Measurements from ENCODE around the gene KCNJ12. TPM values are rescaled to one million over a fixed set of nuclear protein-coding genes. Genes with fewer than 3 reads are reported as not detected.

KCNJ12 gene
- total and polyA plus RNA-seq, 2 of the 13 experiments (the other 11 are each of a cell fraction or from before 2014, with no cell fraction given), result not detected

DNA sequence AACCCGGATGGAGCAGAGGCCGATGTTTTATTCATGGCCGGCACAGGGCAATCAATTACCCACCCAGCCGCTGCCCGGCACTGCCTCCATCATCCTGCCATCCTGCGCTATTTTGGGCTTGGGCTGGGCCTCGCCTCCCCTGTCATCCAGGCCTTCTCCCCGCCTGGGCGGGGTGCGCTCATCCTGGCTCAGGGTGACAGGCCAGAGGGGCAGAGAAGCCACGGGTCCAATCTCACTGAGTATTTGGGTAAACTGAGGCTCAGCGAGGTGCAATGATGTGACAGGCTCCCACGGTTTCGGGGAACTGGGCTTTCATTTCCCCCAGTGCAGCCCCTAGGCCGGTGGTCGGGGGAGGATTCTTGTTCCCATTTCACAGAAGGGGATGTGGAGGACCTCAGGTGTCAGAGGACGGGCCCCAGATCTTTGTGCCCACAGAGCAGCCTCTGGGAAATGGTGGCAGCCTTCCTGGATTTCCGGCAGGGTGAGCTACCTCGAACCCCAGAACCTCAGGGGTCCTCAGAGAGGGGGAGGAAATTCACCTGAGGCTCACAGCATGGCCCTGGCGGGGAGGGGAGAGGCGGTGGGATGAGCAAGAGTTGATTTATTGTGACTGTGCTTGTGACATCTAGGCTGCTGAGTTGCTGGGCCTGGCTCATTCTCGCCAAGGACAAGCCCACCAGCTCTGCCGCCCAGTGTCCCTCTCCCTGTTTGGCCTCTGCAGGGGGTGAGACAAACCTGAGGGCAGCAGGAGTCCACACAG, 23.8 kb upstream of the KCNJ12 start:
- Histone ChIP-seq H3K27me3 (ENCODE audit: control insufficient read depth in 1 of 2, insufficient read depth in 2 of 2, low read length in 2 of 2) (peaks cover 3 to 7% of the 10 kb centered on the region in 2 experiments; a peak in 2 of 5 replicates), H3K9ac (ENCODE audit: insufficient read depth, low read depth, low read length) (no peak overlapping the region), H3K4me1 (ENCODE audit: insufficient read depth, low read length) (no peaks in the 10 kb centered on the region), H3K79me2 (ENCODE audit: insufficient read depth, low read length) (no peaks in the 10 kb centered on the region), H3K36me3 (replicated peaks in 1 of 2; ENCODE audit: control insufficient read depth in 1 of 2, insufficient read depth in 2 of 2, low read length in 2 of 2) (no peaks in the 10 kb centered on the region), H3K9me3 (ENCODE audit: low read length) (no peaks in the 10 kb centered on the region), H2AFZ (ENCODE audit: low read length) (no peak overlapping the region), H3K4me3 (replicated peaks in 1 of 3; ENCODE audit: insufficient read depth in 1 of 3, low read depth in 2 of 3, low read length in 3 of 3) (no peak overlapping the region), H3K27ac (ENCODE audit: extremely low read length, insufficient read depth, low read length) (no peak overlapping the region), H4K20me1 (ENCODE audit: insufficient read depth, low read length) (no peaks in the 10 kb centered on the region), H3K4me2 (ENCODE audit: low read depth, low read length) (no peak overlapping the region)
- DNase-seq (ENCODE audit: low spot score) (no peak), ATAC-seq (no peak), FAIRE-seq (no peak)
- intact Hi-C loops (cut with micrococcal nuclease; ENCODE audit: unreplicated experiment), result no loop called here
- no TSS peak for BruUV-seq (replicated peaks)
- ChIA-PET POLR2A (no interaction called here), CTCF (ENCODE audit: low intra/inter-chr PET ratio, low total read pairs) (no interaction called here)
- in situ Hi-C loops (cut with HindIII; ENCODE audit: extremely low pct_ligation_motif_present, low pct_unique_long_range_greater_than_20kb), result no loop called here
- WGBS (ENCODE audit: low lambda C conversion rate), result 13% methylated on average over 3 of the region's 23 CpGs
- TF ChIP-seq ZNF629 (CRISPR knock-in tag; conservative IDR thresholded peaks at IDR 0.05) (0 out of 2 replicates have a peak, but pooled peaks have one; percentile 18), ZNF180 (CRISPR knock-in tag; IDR thresholded peaks at IDR 0.05; ENCODE audit: borderline replicate concordance, low read depth) (no peak)

DNA sequence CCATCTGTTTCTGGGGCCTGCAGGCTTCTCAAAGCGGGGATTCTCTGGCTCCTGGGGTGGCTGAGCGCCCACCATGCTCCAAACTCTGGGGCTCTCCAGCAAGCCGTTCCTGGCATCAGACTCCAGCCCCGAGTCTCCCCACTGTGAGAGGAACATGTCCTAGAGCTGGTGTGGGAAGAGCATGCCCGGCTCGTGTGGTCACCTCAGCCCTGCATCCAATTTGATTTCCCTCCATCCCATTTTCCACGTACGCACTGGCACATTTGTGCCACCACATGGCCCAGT, 23.2 kb upstream of the KCNJ12 start:
- ATAC-seq (no peak), FAIRE-seq (no peak), DNase-seq (ENCODE audit: low spot score) (no peak)
- in situ Hi-C loops (cut with HindIII; ENCODE audit: extremely low pct_ligation_motif_present, low pct_unique_long_range_greater_than_20kb) (no loop called here), intact Hi-C loops (cut with micrococcal nuclease; ENCODE audit: unreplicated experiment) (no loop called here)
- H4K20me1 ChIP-seq (ENCODE audit: insufficient read depth, low read length), result no peaks in the 10 kb centered on the region
- H3K4me1 ChIP-seq (ENCODE audit: insufficient read depth, low read length), result no peaks in the 10 kb centered on the region
- H3K79me2 ChIP-seq (ENCODE audit: insufficient read depth, low read length), result no peaks in the 10 kb centered on the region
- CTCF ChIA-PET (ENCODE audit: low intra/inter-chr PET ratio, low total read pairs), result no interaction called here
- H3K4me3 ChIP-seq (replicated peaks in 1 of 3; ENCODE audit: insufficient read depth in 1 of 3, low read depth in 2 of 3, low read length in 3 of 3), result no peak overlapping the region
- no peak overlapping the region for H3K27ac ChIP-seq (ENCODE audit: extremely low read length, insufficient read depth, low read length)
- peaks cover 3 to 7% of the 10 kb centered on the region in 2 experiments; a peak in 2 of 5 replicates for H3K27me3 ChIP-seq (ENCODE audit: control insufficient read depth in 1 of 2, insufficient read depth in 2 of 2, low read length in 2 of 2)
- no peaks in the 10 kb centered on the region for H3K9me3 ChIP-seq (ENCODE audit: low read length)
- WGBS (ENCODE audit: low lambda C conversion rate), result 45% methylated on average over 6 of the region's 8 CpGs
- no peak overlapping the region for H3K9ac ChIP-seq (ENCODE audit: insufficient read depth, low read depth, low read length)
- H3K4me2 ChIP-seq (ENCODE audit: low read depth, low read length), result no peak overlapping the region
- no peak overlapping the region for H2AFZ ChIP-seq (ENCODE audit: low read length)
- no peaks in the 10 kb centered on the region for H3K36me3 ChIP-seq (replicated peaks in 1 of 2; ENCODE audit: control insufficient read depth in 1 of 2, insufficient read depth in 2 of 2, low read length in 2 of 2)
- BruUV-seq (replicated peaks), result no TSS peak
- POLR2A ChIA-PET, result no interaction called here
- TF ChIP-seq ZNF33A (CRISPR knock-in tag; IDR thresholded peaks at IDR 0.05; ENCODE audit: borderline replicate concordance), result no peak
- TF ChIP-seq ZNF274 (CRISPR knock-in tag; IDR thresholded peaks at IDR 0.05), result no peak
- no peak for TF ChIP-seq ZNF180 (CRISPR knock-in tag; IDR thresholded peaks at IDR 0.05; ENCODE audit: borderline replicate concordance, low read depth)
- no peak for TF ChIP-seq EP300 (IDR thresholded peaks at IDR 0.05; ENCODE audit: low read depth in 2 of 2, low read length in 2 of 2)
- TF ChIP-seq EP300 (CRISPR knock-in tag; IDR thresholded peaks at IDR 0.05; ENCODE audit: borderline replicate concordance), result no peak
- TF ChIP-seq, protein P1, sequence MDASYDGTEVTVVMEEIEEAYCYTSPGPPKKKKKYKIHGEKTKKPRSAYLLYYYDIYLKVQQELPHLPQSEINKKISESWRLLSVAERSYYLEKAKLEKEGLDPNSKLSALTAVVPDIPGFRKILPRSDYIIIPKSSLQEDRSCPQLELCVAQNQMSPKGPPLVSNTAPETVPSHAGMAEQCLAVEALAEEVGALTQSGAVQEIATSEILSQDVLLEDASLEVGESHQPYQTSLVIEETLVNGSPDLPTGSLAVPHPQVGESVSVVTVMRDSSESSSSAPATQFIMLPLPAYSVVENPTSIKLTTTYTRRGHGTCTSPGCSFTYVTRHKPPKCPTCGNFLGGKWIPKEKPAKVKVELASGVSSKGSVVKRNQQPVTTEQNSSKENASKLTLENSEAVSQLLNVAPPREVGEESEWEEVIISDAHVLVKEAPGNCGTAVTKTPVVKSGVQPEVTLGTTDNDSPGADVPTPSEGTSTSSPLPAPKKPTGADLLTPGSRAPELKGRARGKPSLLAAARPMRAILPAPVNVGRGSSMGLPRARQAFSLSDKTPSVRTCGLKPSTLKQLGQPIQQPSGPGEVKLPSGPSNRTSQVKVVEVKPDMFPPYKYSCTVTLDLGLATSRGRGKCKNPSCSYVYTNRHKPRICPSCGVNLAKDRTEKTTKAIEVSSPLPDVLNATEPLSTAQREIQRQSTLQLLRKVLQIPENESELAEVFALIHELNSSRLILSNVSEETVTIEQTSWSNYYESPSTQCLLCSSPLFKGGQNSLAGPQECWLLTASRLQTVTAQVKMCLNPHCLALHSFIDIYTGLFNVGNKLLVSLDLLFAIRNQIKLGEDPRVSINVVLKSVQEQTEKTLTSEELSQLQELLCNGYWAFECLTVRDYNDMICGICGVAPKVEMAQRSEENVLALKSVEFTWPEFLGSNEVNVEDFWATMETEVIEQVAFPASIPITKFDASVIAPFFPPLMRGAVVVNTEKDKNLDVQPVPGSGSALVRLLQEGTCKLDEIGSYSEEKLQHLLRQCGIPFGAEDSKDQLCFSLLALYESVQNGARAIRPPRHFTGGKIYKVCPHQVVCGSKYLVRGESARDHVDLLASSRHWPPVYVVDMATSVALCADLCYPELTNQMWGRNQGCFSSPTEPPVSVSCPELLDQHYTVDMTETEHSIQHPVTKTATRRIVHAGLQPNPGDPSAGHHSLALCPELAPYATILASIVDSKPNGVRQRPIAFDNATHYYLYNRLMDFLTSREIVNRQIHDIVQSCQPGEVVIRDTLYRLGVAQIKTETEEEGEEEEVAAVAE (CRISPR knock-in tag; IDR thresholded peaks at IDR 0.05; ENCODE audit: borderline replicate concordance), result no peak
- no peak for TF ChIP-seq NCOA5 (CRISPR knock-in tag; IDR thresholded peaks at IDR 0.05)
- TF ChIP-seq HDAC6 (IDR thresholded peaks at IDR 0.05; ENCODE audit: low read depth, low read length), result no peak
- TF ChIP-seq, protein P2, sequence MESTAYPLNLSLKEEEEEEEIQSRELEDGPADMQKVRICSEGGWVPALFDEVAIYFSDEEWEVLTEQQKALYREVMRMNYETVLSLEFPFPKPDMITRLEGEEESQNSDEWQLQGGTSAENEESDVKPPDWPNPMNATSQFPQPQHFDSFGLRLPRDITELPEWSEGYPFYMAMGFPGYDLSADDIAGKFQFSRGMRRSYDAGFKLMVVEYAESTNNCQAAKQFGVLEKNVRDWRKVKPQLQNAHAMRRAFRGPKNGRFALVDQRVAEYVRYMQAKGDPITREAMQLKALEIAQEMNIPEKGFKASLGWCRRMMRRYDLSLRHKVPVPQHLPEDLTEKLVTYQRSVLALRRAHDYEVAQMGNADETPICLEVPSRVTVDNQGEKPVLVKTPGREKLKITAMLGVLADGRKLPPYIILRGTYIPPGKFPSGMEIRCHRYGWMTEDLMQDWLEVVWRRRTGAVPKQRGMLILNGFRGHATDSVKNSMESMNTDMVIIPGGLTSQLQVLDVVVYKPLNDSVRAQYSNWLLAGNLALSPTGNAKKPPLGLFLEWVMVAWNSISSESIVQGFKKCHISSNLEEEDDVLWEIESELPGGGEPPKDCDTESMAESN (CRISPR knock-in tag; conservative IDR thresholded peaks at IDR 0.05), result no peak

All from HepG2 (cell line).